CD4-positive, alpha-beta memory T cell (primary cell): ENCODE data around the gene ADM5. TPM values are rescaled to one million over a fixed set of nuclear protein-coding genes. Genes with fewer than 3 reads are reported as not detected.

ENCODE experiments used
- CTCF ChIA-PET: fragments of 350-600 bp; sonication (Branson Sonifier 250); formaldehyde crosslinking; loops from one replicate; lab custom pipeline; 2021; ENCODE audit warnings: inconsistent platforms; ENCODE audit not compliant: partially characterized antibody; lab: Charles Lee
- POLR2A ChIA-PET: fragments of 350-600 bp; sonication (Branson Sonifier 250); formaldehyde crosslinking; loops from one replicate; lab custom pipeline; 2021; ENCODE audit not compliant: partially characterized antibody; lab: Charles Lee
- DNase-seq, 5 donors: peaks; one replicate each; pipeline versions ENCODE4 v3.0.0 to v3.0.0-alpha.2; 2020 to 2022; ENCODE audit warnings: mixed read lengths in 1 of 5
- H3K27ac ChIP-seq: one replicate; pipeline ENCODE4 v1.7.0; 2013; ENCODE audit warnings: low read depth, low read length
- H3K27me3 ChIP-seq: 2 replicates; pipeline ENCODE4 v1.7.0; 2013; ENCODE audit warnings: mild to moderate bottlenecking, low read length, moderate library complexity; ENCODE audit not compliant: insufficient read depth
- H3K36me3 ChIP-seq: 2 replicates; pipeline ENCODE4 v1.7.0; 2013; ENCODE audit warnings: mild to moderate bottlenecking, low read length, moderate library complexity; ENCODE audit not compliant: insufficient read depth
- H3K4me1 ChIP-seq: 2 replicates; pipeline ENCODE4 v1.7.0; 2013; ENCODE audit warnings: mild to moderate bottlenecking, low read length, moderate library complexity; ENCODE audit not compliant: insufficient read depth
- H3K4me3 ChIP-seq, 2 donors: one replicate each; pipeline ENCODE4 v1.7.0; 2013; ENCODE audit warnings: low read length in 2 of 2, mild to moderate bottlenecking in 1 of 2
- H3K9me3 ChIP-seq, 2 donors: one replicate each; pipeline ENCODE4 v1.7.0; 2013; ENCODE audit warnings: low read length in 2 of 2, control low read depth in 1 of 2; ENCODE audit not compliant: control insufficient read depth in 1 of 2
- H3K27ac Mint-ChIP-seq, 7 donors: one replicate each; pipeline ENCODE4 v1.8.0; 2020 to 2021; ENCODE audit warnings: mixed read lengths in 7 of 7, mild to moderate bottlenecking in 6 of 7, inconsistent platforms in 3 of 7, moderate library complexity in 3 of 7
- H3K27me3 Mint-ChIP-seq, 2 donors: one replicate each; pipeline ENCODE4 v1.8.0; 2020 to 2021; ENCODE audit warnings: mixed read lengths in 2 of 2
- H3K36me3 Mint-ChIP-seq, 2 donors: one replicate each; pipeline ENCODE4 v1.8.0; 2020 to 2021; ENCODE audit warnings: mixed read lengths in 2 of 2, inconsistent platforms in 1 of 2, mild to moderate bottlenecking in 1 of 2
- H3K4me1 Mint-ChIP-seq, 4 donors: one replicate each; pipeline ENCODE4 v1.8.0; 2020 to 2021; ENCODE audit warnings: mixed read lengths in 4 of 4, mild to moderate bottlenecking in 1 of 4
- H3K4me3 Mint-ChIP-seq, 8 donors: one replicate each; pipeline ENCODE4 v1.8.0; 2020 to 2021; ENCODE audit warnings: mixed read lengths in 8 of 8, mild to moderate bottlenecking in 7 of 8, moderate library complexity in 6 of 8, inconsistent platforms in 3 of 8
- H3K9me3 Mint-ChIP-seq, 8 donors: one replicate each; pipeline ENCODE4 v1.8.0; 2020 to 2021; ENCODE audit warnings: mixed read lengths in 8 of 8, mild to moderate bottlenecking in 5 of 8, inconsistent platforms in 3 of 8, moderate library complexity in 1 of 8
- intact Hi-C: fragments of 100-400 bp; cut with micrococcal nuclease; formaldehyde crosslinking; loops from one replicate; pipeline ENCODE4 v1.15.1; 2023
- polyA plus RNA-seq, 2 donors: library from polyadenylated mRNA; unstranded; fragments of 300-500 nt; fragmentation: Illumina TruSeq; gene quantifications; one replicate each; pipeline ENCODE4 v1.2.3, GENCODE V29; 2021
- total RNA-seq, 2 experiments: library from RNA; stranded (reverse); gene quantifications; one replicate each; pipeline ENCODE4 v1.2.3, GENCODE V29; 2021

ADM5 gene
- total and polyA plus RNA-seq, 4 experiments from 2014 or later, result 0.24 to 4.4 (median 4.0) TPM; not detected in 1

- Mint-ChIP-seq H3K9me3 (no peaks in the 10 kb centered on the region), H3K4me1 (peaks cover 16 to 52% (median 29%) of the 10 kb centered on the region in 4 donors), H3K36me3 (peaks cover 21 to 36% of the 10 kb centered on the region in 2 donors), H3K27me3 (no peaks in the 10 kb centered on the region), H3K4me3 (peak overlapping the region in 4 of 8 donors; percentile 17 to 43 (median 34)), H3K27ac (peak overlapping the region; percentile 15 to 86 (median 70))
- Histone ChIP-seq H3K27ac (peak overlapping the region; percentile 44), H3K9me3 (no peaks in the 10 kb centered on the region), H3K4me1 (peaks cover 42% of the 10 kb centered on the region), H3K4me3 (no peak overlapping the region), H3K36me3 (peaks cover 19% of the 10 kb centered on the region), H3K27me3 (no peaks in the 10 kb centered on the region)
- intact Hi-C loops, result loop anchor here (1.0 to 5.0 kb wide), 6 partner anchors 174 to 303 kb away; partner anchors contain the start of genes AKT1S1, FLT3LG, KASH5 and TBC1D17
- ChIA-PET CTCF (interaction anchor here (0.7 to 2.2 kb wide), 10 partner anchors 38 to 660 kb away, joined by 3 to 13 read pairs (median 5); partner anchors contain the start of gene FLT3LG), POLR2A (interaction anchor here (0.6 to 6.7 kb wide), 7 partner anchors 8 to 623 kb away, joined by 3 to 125 read pairs (median 4); partner anchors contain the start of genes BCL2L12, CGB7 and IRF3)
- DNase-seq, result no peak
These were observed 9.5 kb upstream of the ADM5 start for GRCh38 chr19:49679771-49680413.

DNA sequence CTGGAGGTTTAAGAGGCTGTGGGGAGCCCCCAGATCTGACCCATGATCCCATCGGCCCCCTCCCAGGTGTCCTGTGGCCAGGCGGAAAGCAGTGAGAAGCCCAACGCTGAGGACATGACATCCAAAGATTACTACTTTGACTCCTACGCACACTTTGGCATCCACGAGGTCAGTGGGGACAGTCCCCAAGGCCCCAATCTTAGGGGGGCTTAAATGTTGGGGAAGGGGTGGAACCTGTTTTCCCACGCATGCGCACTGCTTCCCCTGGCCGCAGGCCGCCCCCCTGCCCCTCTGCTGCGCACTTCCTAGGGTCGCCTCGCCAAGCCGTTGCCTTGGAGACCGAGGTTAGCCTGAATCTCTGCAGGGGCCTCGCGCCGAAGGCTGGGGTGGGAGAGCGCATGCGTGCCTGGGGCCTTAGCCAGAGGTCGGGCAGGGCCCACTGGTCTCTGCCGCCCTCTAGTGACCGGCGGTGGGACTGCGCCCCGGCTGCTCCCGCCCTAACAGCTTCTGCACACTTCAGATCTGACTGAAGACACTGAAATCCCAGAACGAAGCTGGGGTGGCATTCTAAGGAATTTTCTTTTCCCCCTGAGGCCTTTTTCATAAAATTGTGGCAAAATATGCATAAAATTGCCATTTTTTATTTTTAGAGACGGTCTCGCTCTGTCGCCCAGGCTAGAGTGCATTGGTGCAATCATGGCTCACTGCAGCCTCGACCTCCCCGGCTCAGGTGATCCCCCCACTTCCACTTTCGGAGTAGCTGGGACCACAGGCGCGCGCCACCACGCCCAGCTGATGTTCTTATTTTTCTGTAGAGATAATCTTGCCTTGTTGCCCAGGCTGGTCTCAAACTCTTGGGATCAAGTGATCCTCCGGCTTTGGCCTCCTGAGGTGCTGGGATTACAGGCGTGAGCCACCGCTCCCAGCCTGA is 8.7 kb upstream of the ADM5 start:
- POLR2A ChIA-PET, result interaction anchor here (0.6 to 1.9 kb wide), 11 partner anchors 16 to 623 kb away, joined by 3 to 11 read pairs (median 4); partner anchors contain the start of genes AP2A1, BCL2L12, CGB7 and IRF3
- H3K27ac Mint-ChIP-seq, result peak overlapping the region; percentile 57 to 86 (median 72)
- CTCF ChIA-PET, result interaction anchor here (0.6 to 2.2 kb wide), 21 partner anchors 8 to 455 kb away, joined by 3 to 8 read pairs (median 4); partner anchors contain the start of genes ADM5, BCL2L12, FLT3LG and IRF3
- Histone ChIP-seq H3K4me1 (peaks cover 41% of the 10 kb centered on the region), H3K36me3 (peaks cover 27% of the 10 kb centered on the region), H3K27me3 (no peaks in the 10 kb centered on the region), H3K27ac (peak overlapping the region; percentile 44), H3K9me3 (no peaks in the 10 kb centered on the region), H3K4me3 (no peak overlapping the region)
- H3K27me3 Mint-ChIP-seq, result no peaks in the 10 kb centered on the region
- H3K36me3 Mint-ChIP-seq, result peaks cover 24 to 43% of the 10 kb centered on the region in 2 donors
- DNase-seq, result peak; percentile 88 to 91 (median 89)
- intact Hi-C loops, result loop anchor here (1.0 kb wide), 5 partner anchors 174 to 303 kb away; partner anchors contain the start of genes FLT3LG and KASH5
- no peaks in the 10 kb centered on the region for H3K9me3 Mint-ChIP-seq
- peak overlapping the region in 1 of 8 donors; percentile 35 for H3K4me3 Mint-ChIP-seq
- H3K4me1 Mint-ChIP-seq, result peaks cover 16 to 52% (median 29%) of the 10 kb centered on the region in 4 donors

DNA sequence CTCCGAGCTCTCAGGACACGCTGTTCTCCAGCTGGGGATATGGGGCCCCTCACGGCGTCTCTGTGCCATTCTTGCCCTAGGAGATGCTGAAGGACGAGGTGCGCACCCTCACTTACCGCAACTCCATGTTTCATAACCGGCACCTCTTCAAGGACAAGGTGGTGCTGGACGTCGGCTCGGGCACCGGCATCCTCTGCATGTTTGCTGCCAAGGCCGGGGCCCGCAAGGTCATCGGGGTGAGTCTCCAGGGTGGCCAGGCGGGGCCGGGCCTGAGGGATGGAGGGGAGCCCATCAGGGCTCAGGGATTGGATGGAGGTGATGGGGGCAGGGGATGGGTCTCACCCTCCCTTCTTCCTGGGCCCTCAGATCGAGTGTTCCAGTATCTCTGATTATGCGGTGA is 7.6 kb upstream of the ADM5 start:
- intact Hi-C loops, result no loop called here
- peaks cover 26 to 42% of the 10 kb centered on the region in 2 donors for H3K36me3 Mint-ChIP-seq
- peaks cover 9 to 41% (median 21%) of the 10 kb centered on the region in 4 donors for H3K4me1 Mint-ChIP-seq
- Histone ChIP-seq H3K9me3 (no peaks in the 10 kb centered on the region), H3K27me3 (no peaks in the 10 kb centered on the region), H3K4me1 (peaks cover 35% of the 10 kb centered on the region), H3K36me3 (peaks cover 34% of the 10 kb centered on the region), H3K4me3 (no peak overlapping the region), H3K27ac (no peak overlapping the region)
- CTCF ChIA-PET, result interaction anchor here (0.9 to 2.2 kb wide), 8 partner anchors 9 to 208 kb away, joined by 3 to 8 read pairs (median 6); partner anchors contain the start of gene FLT3LG
- no peaks in the 10 kb centered on the region for H3K9me3 Mint-ChIP-seq
- DNase-seq, result no peak
- H3K4me3 Mint-ChIP-seq, result peak overlapping the region in 1 of 8 donors; percentile 35
- POLR2A ChIA-PET, result interaction anchor here (1.0 to 1.9 kb wide), 2 partner anchors 111 to 179 kb away, joined by 4 to 11 read pairs; no protein-coding TSS in a partner anchor
- H3K27ac Mint-ChIP-seq, result peak overlapping the region in 1 of 7 donors; percentile 52
- no peaks in the 10 kb centered on the region for H3K27me3 Mint-ChIP-seq

DNA sequence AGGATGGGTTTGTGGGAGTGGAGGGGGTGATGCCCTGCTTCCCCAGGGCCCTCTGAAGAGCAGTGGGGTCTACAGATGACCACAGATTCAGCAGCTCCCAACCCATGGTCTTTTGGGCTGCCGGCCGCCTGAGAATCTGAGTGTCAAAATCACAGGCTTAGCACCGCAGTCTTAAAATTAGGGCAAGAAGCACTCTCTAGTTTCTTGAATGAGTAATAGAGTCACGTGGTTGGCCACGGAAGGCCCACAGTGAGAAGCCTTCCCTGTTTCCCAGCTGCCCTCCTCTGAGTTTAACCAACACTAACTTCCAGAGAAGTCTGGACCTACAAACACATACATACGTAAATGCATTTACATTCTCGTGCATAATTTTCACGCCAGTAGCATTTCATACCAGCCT is 7.1 kb upstream of the ADM5 start:
- Histone ChIP-seq H3K9me3 (no peaks in the 10 kb centered on the region), H3K27me3 (no peaks in the 10 kb centered on the region), H3K27ac (no peak overlapping the region), H3K4me3 (no peak overlapping the region), H3K4me1 (peaks cover 35% of the 10 kb centered on the region), H3K36me3 (peaks cover 34% of the 10 kb centered on the region)
- Mint-ChIP-seq H3K4me1 (peaks cover 9 to 37% (median 21%) of the 10 kb centered on the region in 4 donors), H3K27me3 (no peaks in the 10 kb centered on the region), H3K9me3 (no peaks in the 10 kb centered on the region), H3K27ac (peak overlapping the region in 4 of 7 donors; percentile 15 to 83 (median 54)), H3K4me3 (peak overlapping the region in 2 of 8 donors; percentile 31 to 35), H3K36me3 (peaks cover 26 to 38% of the 10 kb centered on the region in 2 donors)
- ChIA-PET CTCF (interaction anchor here (0.9 to 1.5 kb wide), 2 partner anchors 135 to 176 kb away, joined by 3 to 5 read pairs; no protein-coding TSS in a partner anchor), POLR2A (interaction anchor here (1.9 kb wide), 1 partner anchor 111 kb away, joined by 11 read pairs; no protein-coding TSS in a partner anchor)
- peak in 1 of 5 donors; percentile 19 for DNase-seq
- intact Hi-C loops, result no loop called here

DNA sequence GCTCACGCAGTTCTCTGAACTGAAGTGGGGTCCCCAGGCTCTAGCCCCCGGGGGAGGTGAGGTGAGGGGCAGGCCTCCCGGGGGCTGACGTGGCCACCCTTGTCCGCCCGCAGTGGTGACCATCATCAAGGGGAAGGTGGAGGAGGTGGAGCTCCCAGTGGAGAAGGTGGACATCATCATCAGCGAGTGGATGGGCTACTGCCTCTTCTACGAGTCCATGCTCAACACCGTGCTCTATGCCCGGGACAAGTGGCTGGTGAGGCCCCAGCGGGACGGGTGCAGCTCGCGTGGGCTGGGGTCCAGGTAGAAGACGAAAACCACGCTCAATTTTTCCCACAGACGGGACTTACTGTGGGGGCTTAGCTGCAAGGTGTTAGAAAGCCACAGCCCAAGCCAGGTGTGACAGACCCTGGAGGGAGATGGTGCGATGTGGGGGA is 5.6 kb upstream of the ADM5 start:
- intact Hi-C loops, result no loop called here

GRCh38 chr19:49684251-49684982 is 5.0 kb upstream of the ADM5 start:
- Mint-ChIP-seq H3K4me1 (peaks cover 6 to 22% (median 13%) of the 10 kb centered on the region in 4 donors), H3K36me3 (peaks cover 26 to 44% of the 10 kb centered on the region in 2 donors), H3K4me3 (no peak overlapping the region), H3K9me3 (no peaks in the 10 kb centered on the region), H3K27ac (peak overlapping the region in 1 of 7 donors; percentile 48), H3K27me3 (no peaks in the 10 kb centered on the region)
- H3K36me3 ChIP-seq, result peaks cover 34% of the 10 kb centered on the region
- H3K4me3 ChIP-seq, result no peak overlapping the region
- H3K4me1 ChIP-seq, result peaks cover 22% of the 10 kb centered on the region
- intact Hi-C loops, result no loop called here
- DNase-seq, result peak in 2 of 5 donors; percentile 26 to 37
- CTCF ChIA-PET, result interaction anchor here (0.7 to 1.8 kb wide), 4 partner anchors 12 to 114 kb away, joined by 3 to 4 read pairs (median 3); no protein-coding TSS in a partner anchor
- no peak overlapping the region for H3K27ac ChIP-seq
- POLR2A ChIA-PET, result no interaction called here
- H3K9me3 ChIP-seq, result no peaks in the 10 kb centered on the region
- no peaks in the 10 kb centered on the region for H3K27me3 ChIP-seq

More for the DNA sequence above, 5.6 kb upstream of the ADM5 start:
- ChIA-PET CTCF (interaction anchor here (0.7 to 1.8 kb wide), 3 partner anchors 12 to 114 kb away, joined by 3 to 4 read pairs (median 3); no protein-coding TSS in a partner anchor), POLR2A (no interaction called here)
- peak overlapping the region in 1 of 7 donors; percentile 13 for H3K27ac Mint-ChIP-seq
- peaks cover 6 to 26% (median 13%) of the 10 kb centered on the region in 4 donors for H3K4me1 Mint-ChIP-seq
- Histone ChIP-seq H3K36me3 (peaks cover 34% of the 10 kb centered on the region), H3K27ac (no peak overlapping the region), H3K4me3 (no peak overlapping the region), H3K4me1 (peaks cover 23% of the 10 kb centered on the region), H3K27me3 (no peaks in the 10 kb centered on the region), H3K9me3 (no peaks in the 10 kb centered on the region)
- DNase-seq, result peak in 1 of 5 donors; percentile 14
- H3K4me3 Mint-ChIP-seq, result no peak overlapping the region
- no peaks in the 10 kb centered on the region for H3K9me3 Mint-ChIP-seq
- peaks cover 26 to 44% of the 10 kb centered on the region in 2 donors for H3K36me3 Mint-ChIP-seq
- H3K27me3 Mint-ChIP-seq, result no peaks in the 10 kb centered on the region
